Sigmoid colon (tissue), 7 donors: ENCODE data around the gene LAMA3. TPM values are rescaled to one million over a fixed set of nuclear protein-coding genes. Genes with fewer than 3 reads are reported as not detected.

ENCODE experiments used
- DNase-seq: peaks from one replicate; pipeline ENCODE4 v3.0.0-alpha.2; 2019
- H3K27ac ChIP-seq, 4 donors: fragments of 200-600 bp; sonication (generic); one replicate each; pipeline ENCODE4 v1.5.1; 2016 to 2019; ENCODE audit warnings: mild to moderate bottlenecking in 1 of 4
- H3K27me3 ChIP-seq, 3 donors: fragments of 200-600 bp; sonication (generic); one replicate each; pipeline ENCODE4 v1.5.1; 2019; ENCODE audit warnings: mild to moderate bottlenecking in 1 of 3
- H3K36me3 ChIP-seq, 4 donors: fragments of 200-600 bp; sonication (generic); one replicate each; pipeline ENCODE4 v1.5.1; 2016 to 2019
- H3K4me1 ChIP-seq, 4 donors: fragments of 200-600 bp; sonication (generic); one replicate each; pipeline ENCODE4 v1.5.1; 2017 to 2019
- H3K4me3 ChIP-seq, 4 donors: fragments of 200-600 bp; sonication (generic); one replicate each; pipeline ENCODE4 v1.5.1; 2017 to 2019; ENCODE audit warnings: mild to moderate bottlenecking in 2 of 4, moderate library complexity in 1 of 4
- H3K9me3 ChIP-seq, 4 donors: fragments of 200-600 bp in 3 of 4; sonication (generic) in 3 of 4; one replicate each; pipeline versions ENCODE4 v1.5.1 to v1.6.1; 2013 to 2019
- CTCF ChIP-seq, 4 experiments: fragments of 450-650 bp in 3 of 4; fragments of 200-600 bp in 1 of 4; IDR thresholded peaks; one replicate each; pipeline ENCODE4 v1.5.1; 2016 to 2019; ENCODE audit warnings: antibody characterized with exemption in 4 of 4, mild to moderate bottlenecking in 3 of 4, moderate library complexity in 2 of 4
- EP300 ChIP-seq, 4 donors: sonication (generic); formaldehyde crosslinking; IDR thresholded peaks; one replicate each; pipeline ENCODE4 v1.6.1; 2017; ENCODE audit warnings: antibody characterized with exemption in 4 of 4
- POLR2A ChIP-seq, 2 donors: fragments of 450-650 bp; IDR thresholded peaks; one replicate each; pipeline ENCODE4 v1.6.1; 2016; ENCODE audit warnings: antibody characterized with exemption in 2 of 2, mild to moderate bottlenecking in 2 of 2, moderate library complexity in 2 of 2
- POLR2AphosphoS5 ChIP-seq, 4 donors: sonication (generic); formaldehyde crosslinking; IDR thresholded peaks; one replicate each; pipeline ENCODE4 v1.6.1; 2017; ENCODE audit warnings: antibody characterized with exemption in 4 of 4
- WGBS, 2 donors: extraction: QIAGEN DNeasy Blood & Tissue Kit; methylation state at CpG; one replicate each; pipeline ENCODE4 v1.1.7; 2013; 5-methylcytosine and 5-hydroxymethylcytosine counted together
- intact Hi-C: fragments of 100-400 bp; cut with DNase I; formaldehyde crosslinking; loops from one replicate; pipeline ENCODE4 v1.15.1; 2023
- polyA plus RNA-seq, 3 donors: library from polyadenylated mRNA; stranded (reverse); fragments of 200-250 nt; gene quantifications; one replicate each; pipeline ENCODE4 v1.2.3, GENCODE V29; 2013
- total RNA-seq, 4 donors: library from RNA; depleted of rRNA; stranded (reverse); fragments of >200 nt; gene quantifications; one replicate each; pipeline ENCODE4 v1.1.0, GENCODE V29; 2016
- donor health status: healthy with polysubstance abuse.
- donor health status: Bipolar disorder and iron deficiency.
- donor health status: healthy.

The LAMA3 gene
- total and polyA plus RNA-seq, 7 donors: 6.0 to 19.9 (median 14.1) TPM

- no peaks in the 10 kb centered on the region for H3K36me3 ChIP-seq
- DNase-seq: no peak
Observed at GRCh38 chr18:23847321-23847986, 158.2 kb downstream of the LAMA3 start.

DNA sequence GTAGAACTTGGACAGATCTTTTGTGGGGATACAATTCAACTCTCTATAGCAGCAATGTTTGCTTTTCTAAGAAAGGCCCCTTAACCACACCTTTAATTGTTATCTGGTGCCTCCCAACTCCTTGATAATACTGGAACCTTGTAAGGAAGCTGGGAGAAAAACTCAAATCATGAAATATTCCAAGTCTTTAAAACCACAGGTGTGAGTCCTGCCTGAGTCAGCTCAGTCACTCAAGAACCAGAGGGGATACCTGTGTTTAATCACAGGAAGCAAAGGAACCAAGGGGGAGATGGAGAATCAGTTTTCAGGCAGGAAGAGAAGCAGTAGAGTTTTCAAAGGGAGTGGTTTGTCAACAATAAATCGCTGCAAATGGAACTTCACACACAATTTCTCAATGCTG, 159.9 kb downstream of the LAMA3 start:
- WGBS, 2 donors: 15 to 50% methylated on average over 1 of the region's 1 CpG

More at GRCh38 chr18:23847321-23847986, 158.2 kb downstream of the LAMA3 start:
- no peaks in the 10 kb centered on the region for H3K9me3 ChIP-seq
- no peaks in the 10 kb centered on the region for H3K27me3 ChIP-seq
- TF ChIP-seq CTCF (IDR thresholded peaks at IDR 0.05) (no peak), POLR2AphosphoS5 (IDR thresholded peaks at IDR 0.05) (no peak), EP300 (IDR thresholded peaks at IDR 0.05) (no peak), POLR2A (IDR thresholded peaks at IDR 0.05) (no peak)
- WGBS, 2 donors: 95 to 97% methylated on average over 19 of the region's 19 CpGs
- no peaks in the 10 kb centered on the region for H3K4me1 ChIP-seq
- no peak overlapping the region for H3K4me3 ChIP-seq
- no peak overlapping the region for H3K27ac ChIP-seq
- intact Hi-C loops: no loop called here

DNA sequence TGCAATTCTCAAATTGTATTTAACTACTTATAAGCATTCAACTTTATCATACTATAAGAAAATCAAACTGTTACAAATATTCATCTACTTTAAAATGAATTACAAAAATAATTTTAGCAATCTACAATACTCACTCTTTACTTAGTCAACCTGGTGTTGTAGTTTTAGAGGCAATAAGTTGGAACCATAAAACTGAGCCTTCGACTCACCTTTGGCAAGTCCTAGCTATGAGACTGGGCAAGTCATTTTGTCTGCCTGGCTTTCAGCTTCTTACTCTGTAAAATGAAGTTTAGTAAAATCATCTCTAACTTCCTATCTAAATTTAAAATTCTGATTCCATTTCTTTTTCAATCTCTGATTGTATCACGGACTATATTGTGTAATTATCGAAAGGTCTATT, 161.0 kb downstream of the LAMA3 start:
- Histone ChIP-seq H3K36me3 (no peaks in the 10 kb centered on the region), H3K27ac (no peak overlapping the region), H3K4me3 (no peak overlapping the region), H3K27me3 (no peaks in the 10 kb centered on the region), H3K4me1 (no peaks in the 10 kb centered on the region), H3K9me3 (no peaks in the 10 kb centered on the region)
- no peak for DNase-seq
- no peak for TF ChIP-seq POLR2AphosphoS5 (IDR thresholded peaks at IDR 0.05)
- no peak for TF ChIP-seq POLR2A (IDR thresholded peaks at IDR 0.05)
- TF ChIP-seq EP300 (IDR thresholded peaks at IDR 0.05): no peak
- TF ChIP-seq CTCF (IDR thresholded peaks at IDR 0.05): no peak
- 68 to 87% methylated on average over 3 of the region's 3 CpGs for WGBS, 2 donors
- intact Hi-C loops: no loop called here

More for the DNA sequence above, 159.9 kb downstream of the LAMA3 start:
- DNase-seq: no peak
- Histone ChIP-seq H3K4me3 (no peak overlapping the region), H3K4me1 (no peaks in the 10 kb centered on the region), H3K27ac (no peak overlapping the region), H3K9me3 (no peaks in the 10 kb centered on the region), H3K27me3 (no peaks in the 10 kb centered on the region), H3K36me3 (no peaks in the 10 kb centered on the region)
- intact Hi-C loops: no loop called here
- TF ChIP-seq CTCF (IDR thresholded peaks at IDR 0.05) (no peak), POLR2A (IDR thresholded peaks at IDR 0.05) (no peak), POLR2AphosphoS5 (IDR thresholded peaks at IDR 0.05) (no peak), EP300 (IDR thresholded peaks at IDR 0.05) (no peak)

DNA sequence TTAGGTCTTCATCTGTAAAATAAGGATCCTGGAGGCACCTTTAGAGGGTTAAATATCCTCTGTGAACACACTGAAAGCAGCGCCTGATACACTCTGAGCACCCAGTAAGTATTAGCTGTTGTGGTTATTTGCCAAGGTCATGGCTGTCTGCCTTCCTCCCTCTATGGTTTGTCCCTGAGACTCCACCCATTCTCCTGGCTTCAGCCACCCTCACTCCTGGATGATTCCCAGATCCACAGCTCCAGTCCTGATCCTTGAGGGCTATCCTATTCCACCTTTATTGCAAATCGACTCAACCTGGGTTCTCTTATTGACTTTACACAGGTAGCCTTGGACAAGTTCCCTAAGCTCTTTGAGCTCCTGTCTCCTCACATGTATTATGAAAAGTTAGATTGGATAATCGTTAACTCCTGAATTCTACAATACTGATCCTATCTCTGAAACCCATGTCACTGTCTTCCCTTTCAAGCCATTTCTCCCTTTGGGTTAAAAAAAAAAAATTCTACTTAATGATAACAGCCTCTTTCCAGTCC, 162.3 kb downstream of the LAMA3 start:
- no peaks in the 10 kb centered on the region for H3K36me3 ChIP-seq
- no peaks in the 10 kb centered on the region for H3K4me1 ChIP-seq
- H3K4me3 ChIP-seq: no peak overlapping the region
- intact Hi-C loops: no loop called here
- DNase-seq: no peak
- WGBS, 2 donors: 59 to 86% methylated on average over 3 of the region's 3 CpGs
- no peak overlapping the region for H3K27ac ChIP-seq
- H3K9me3 ChIP-seq: no peaks in the 10 kb centered on the region
- TF ChIP-seq CTCF (IDR thresholded peaks at IDR 0.05): no peak
- no peak for TF ChIP-seq POLR2AphosphoS5 (IDR thresholded peaks at IDR 0.05)
- TF ChIP-seq EP300 (IDR thresholded peaks at IDR 0.05): no peak
- TF ChIP-seq POLR2A (IDR thresholded peaks at IDR 0.05): no peak
- no peaks in the 10 kb centered on the region for H3K27me3 ChIP-seq
